Endothelial cell of umbilical vein (primary cell): ENCODE measurements around the gene ODAD4. TPM values are rescaled to one million over a fixed set of nuclear protein-coding genes. Genes with fewer than 3 reads are reported as not detected.

ENCODE experiments used
- BruUV-seq: library from RNA; stranded (reverse); fragments of 400-500 nt; replicated peaks from 2 replicates; lab custom pipeline; 2021; lab: Mats Ljungman, UMichigan
- CTCF ChIA-PET: fragments of 300-600, 350-600 bp; sonication (Branson Sonifier 250); formaldehyde crosslinking; loops from one replicate; lab custom pipeline; 2021; ENCODE audit warnings: antibody characterized with exemption, inconsistent platforms; lab: Charles Lee
- POLR2A ChIA-PET: fragments of 300-600, 350-600 bp; sonication (Branson Sonifier 250); formaldehyde crosslinking; loops from one replicate; lab custom pipeline; 2021; ENCODE audit warnings: antibody characterized with exemption, inconsistent platforms; lab: Charles Lee
- DNase-seq: peaks from one replicate; pipeline ENCODE4 v3.0.0-alpha.2; 2011; ENCODE audit warnings: low read depth, low spot score
- FAIRE-seq: peaks from 2 replicates; lab custom pipeline; 2011; peaks lifted over from hg19 to GRCh38; lab: Jason Lieb, UNC
- H2AFZ ChIP-seq: 2 replicates; pipeline ENCODE4 v1.6.0; 2012; ENCODE audit warnings: low read depth, low read length, control low read depth, inconsistent platforms
- H3K27ac ChIP-seq: 2 replicates; pipeline ENCODE4 v1.5.1; 2011; ENCODE audit warnings: low read depth, mild to moderate bottlenecking, control low read depth, low read length, moderate library complexity; ENCODE audit not compliant: insufficient read depth
- H3K27me3 ChIP-seq, 2 experiments: 2 replicates each; pipeline versions ENCODE4 v1.6.0 to v1.6.1; 2011; ENCODE audit warnings: low read length in 2 of 2, mixed read lengths in 1 of 2; ENCODE audit not compliant: control insufficient read depth in 2 of 2, insufficient read depth in 2 of 2
- H3K36me3 ChIP-seq, 2 experiments: 2 replicates in 1 of 2; 3 replicates in 1 of 2; pipeline ENCODE4 v1.5.1; 2011; ENCODE audit warnings: low read length in 2 of 2, mild to moderate bottlenecking in 1 of 2, moderate library complexity in 1 of 2; ENCODE audit not compliant: control insufficient read depth in 2 of 2, insufficient read depth in 2 of 2; ENCODE audit errors: extremely low read depth in 1 of 2
- H3K4me1 ChIP-seq: 3 replicates; pipeline ENCODE4 v1.5.1; 2011; ENCODE audit warnings: mild to moderate bottlenecking, low read length; ENCODE audit not compliant: control insufficient read depth, insufficient read depth; ENCODE audit errors: extremely low read depth
- H3K4me2 ChIP-seq: 2 replicates; pipeline ENCODE4 v1.6.1; 2011; ENCODE audit warnings: low read length, control low read depth, mixed read lengths; ENCODE audit not compliant: insufficient read depth
- H3K4me3 ChIP-seq, 3 experiments: fragments of 200-600 bp in 1 of 3; sonication (generic), shearing (Covaris generic) in 1 of 3; replicated peaks in 1 of 3; 2 replicates each; pipeline ENCODE4 v1.5.1; 2011 to 2016; ENCODE audit warnings: control low read depth in 3 of 3, low read length in 3 of 3, mild to moderate bottlenecking in 2 of 3, inconsistent platforms in 1 of 3, low read depth in 1 of 3, moderate library complexity in 1 of 3; ENCODE audit not compliant: insufficient read depth in 1 of 3
- H3K79me2 ChIP-seq: 2 replicates; pipeline ENCODE4 v1.6.0; 2012; ENCODE audit warnings: low read length, inconsistent platforms; ENCODE audit not compliant: control insufficient read depth, insufficient read depth
- H3K9ac ChIP-seq: replicated peaks from 2 replicates; pipeline ENCODE3; 2011; ENCODE audit warnings: low read length, control low read depth; ENCODE audit not compliant: insufficient read depth; ENCODE audit errors: extremely low read depth
- H3K9me1 ChIP-seq: replicated peaks from 3 replicates; pipeline ENCODE4 v1.6.0; 2011; ENCODE audit warnings: mild to moderate bottlenecking, low read length; ENCODE audit not compliant: control insufficient read depth, insufficient read depth; ENCODE audit errors: extremely low read depth
- H3K9me3 ChIP-seq: replicated peaks from 2 replicates; pipeline ENCODE4 v1.5.1; 2012; ENCODE audit warnings: low read length, inconsistent platforms; ENCODE audit not compliant: control insufficient read depth, insufficient read depth
- H4K20me1 ChIP-seq: replicated peaks from 2 replicates; pipeline ENCODE3; 2011; ENCODE audit warnings: mild to moderate bottlenecking, low read length; ENCODE audit not compliant: control insufficient read depth, insufficient read depth; ENCODE audit errors: extremely low read depth
- CTCF ChIP-seq, 2 donors: IDR thresholded peaks; 1 replicate in 1 of 2; 2 replicates in 1 of 2; pipeline ENCODE4 v1.5.1; 2011; ENCODE audit warnings: low read length in 2 of 2, mild to moderate bottlenecking in 2 of 2, moderate library complexity in 2 of 2, control low read depth in 1 of 2, inconsistent platforms in 1 of 2, low read depth in 1 of 2; ENCODE audit not compliant: insufficient read depth in 1 of 2; ENCODE audit errors: extremely low read depth in 1 of 2
- EZH2 ChIP-seq: IDR thresholded peaks from 2 replicates; pipeline ENCODE4 v1.6.1; 2012; ENCODE audit warnings: borderline replicate concordance, low read depth, mild to moderate bottlenecking, moderate library complexity, low read length, inconsistent platforms; ENCODE audit not compliant: severe bottlenecking
- FOS ChIP-seq: IDR thresholded peaks from 2 replicates; pipeline ENCODE4 v1.6.1; 2011; ENCODE audit warnings: mild to moderate bottlenecking, low read length, moderate library complexity, borderline replicate concordance; ENCODE audit not compliant: insufficient read depth
- GATA2 ChIP-seq: IDR thresholded peaks from 2 replicates; pipeline ENCODE4 v1.7.0; 2011; ENCODE audit warnings: low read depth, mild to moderate bottlenecking, moderate library complexity, mixed read lengths, low read length; ENCODE audit not compliant: insufficient read length, insufficient read depth
- JUN ChIP-seq: IDR thresholded peaks from 2 replicates; pipeline ENCODE4 v1.6.1; 2011; ENCODE audit warnings: borderline replicate concordance, low read depth; ENCODE audit not compliant: insufficient read length, insufficient read depth
- MYC ChIP-seq: IDR thresholded peaks from one replicate; pipeline ENCODE4 v1.6.1; 2011; ENCODE audit warnings: mild to moderate bottlenecking, low read depth, low read length
- POLR2A ChIP-seq: IDR thresholded peaks from 2 replicates; pipeline ENCODE4 v1.6.1; 2012; ENCODE audit warnings: low read depth, mild to moderate bottlenecking, control low read depth, low read length
- POLR2AphosphoS5 ChIP-seq: IDR thresholded peaks from 2 replicates; pipeline ENCODE4 v1.6.1; 2012; ENCODE audit warnings: low read depth, mild to moderate bottlenecking, control low read depth, low read length, moderate library complexity; ENCODE audit not compliant: insufficient read depth
- dilution Hi-C: fragments of 300-500 bp; cut with MboI; formaldehyde crosslinking; loops from one replicate; pipeline ENCODE4 v1.15.0; 2019; ENCODE audit warnings: low sequenced_read_pairs; ENCODE audit not compliant: extremely low pct_ligation_motif_present
- intact Hi-C: fragments of 100-400 bp; cut with micrococcal nuclease; formaldehyde crosslinking; loops from one replicate; pipeline ENCODE4 v1.10.0; 2022
- polyA plus RNA-seq, 4 experiments: library from polyadenylated mRNA; depleted of rRNA in 3 of 4; stranded (reverse) in 3 of 4; unstranded in 1 of 4; fragments of >200 nt; gene quantifications; 2 replicates each; pipeline versions ENCODE4 v1.2.1 to v1.2.3, GENCODE V29; 2011 to 2012; ENCODE audit warnings: missing spikeins in 1 of 4
- total RNA-seq: library from RNA; stranded (reverse); gene quantifications from 2 replicates; pipeline ENCODE4 v1.2.3, GENCODE V29; 2021
- TF ChIP-seq, protein P1 (sequence below): IDR thresholded peaks from 2 replicates; pipeline ENCODE4 v1.6.1; 2011; ENCODE audit not compliant: insufficient read depth, insufficient read length

ODAD4 gene
- total and polyA plus RNA-seq, 2 donors (not counting 3 experiments of a cell fraction or from before 2014, with no cell fraction given): 0.19 to 1.0 TPM

DNA sequence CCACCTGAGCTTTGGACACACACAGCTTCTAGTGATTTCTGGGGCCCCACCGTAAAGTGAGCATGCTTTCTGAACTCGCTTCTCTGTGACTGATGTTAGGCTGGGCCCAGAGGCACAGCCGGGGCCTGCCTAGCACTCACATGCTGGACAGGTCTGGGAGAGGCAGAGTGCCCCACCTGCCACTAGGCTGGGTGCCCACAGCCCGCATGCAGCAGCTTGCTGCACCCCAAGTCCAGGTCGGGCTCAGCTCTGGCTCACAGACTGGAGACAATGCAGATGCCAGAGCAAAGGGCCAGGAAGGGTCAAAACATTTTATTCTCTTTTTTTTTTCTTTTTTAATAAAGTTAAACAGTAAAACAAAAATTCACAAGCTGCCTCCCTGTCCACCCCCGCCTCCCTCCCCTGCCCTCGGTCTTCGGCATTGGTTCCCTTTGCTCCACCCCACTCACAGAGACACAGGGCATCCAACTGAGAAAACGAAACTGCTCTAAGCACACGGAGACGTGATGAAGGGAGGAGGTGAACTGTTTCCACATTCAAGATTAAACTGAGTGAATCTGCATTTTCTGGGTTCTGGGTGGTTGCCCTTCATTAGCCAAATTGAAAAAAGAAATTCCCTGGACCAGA lies 45.8 kb downstream of the ODAD4 start:
- no peak overlapping the region for H2AFZ ChIP-seq
- H3K9ac ChIP-seq: no peak overlapping the region
- TF ChIP-seq CTCF (IDR thresholded peaks at IDR 0.05; ENCODE audit: extremely low read depth in 1 of 2, insufficient read depth in 1 of 2, low read depth in 1 of 2, low read length in 2 of 2) (no peak), EZH2 (no peak), JUN (no peak), GATA2 (no peak), POLR2AphosphoS5 (no peak), POLR2A (no peak), MYC (no peak), FOS (no peak)
- TF ChIP-seq, protein P1, sequence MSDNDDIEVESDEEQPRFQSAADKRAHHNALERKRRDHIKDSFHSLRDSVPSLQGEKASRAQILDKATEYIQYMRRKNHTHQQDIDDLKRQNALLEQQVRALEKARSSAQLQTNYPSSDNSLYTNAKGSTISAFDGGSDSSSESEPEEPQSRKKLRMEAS: no peak
- H3K4me2 ChIP-seq: no peak overlapping the region
- no peaks in the 10 kb centered on the region for H3K4me1 ChIP-seq
- dilution Hi-C loops (no loop called here), intact Hi-C loops (no loop called here)
- H3K9me1 ChIP-seq: no peaks in the 10 kb centered on the region
- no peaks in the 10 kb centered on the region for H3K27me3 ChIP-seq
- no peak overlapping the region for H3K27ac ChIP-seq
- DNase-seq (no peak), FAIRE-seq (no peak)
- no peaks in the 10 kb centered on the region for H4K20me1 ChIP-seq
- BruUV-seq: TSS peak; percentile 49
- ChIA-PET POLR2A (no interaction called here), CTCF (interaction anchor here (1.2 to 2.0 kb wide), 5 partner anchors 10 to 27 kb away, joined by 3 to 8 read pairs (median 5); partner anchors contain the start of gene CNP)
- peaks cover 13 to 63% of the 10 kb centered on the region in 2 experiments for H3K36me3 ChIP-seq
- no peak overlapping the region for H3K4me3 ChIP-seq
- H3K9me3 ChIP-seq: no peaks in the 10 kb centered on the region
- no peaks in the 10 kb centered on the region for H3K79me2 ChIP-seq
